Measurements from ENCODE around the gene ARHGEF3.
"Not testable (repeated sequence)": the region's sequence is repeated elsewhere in the genome, so short reads cannot be mapped to it uniquely, and the experiment has no call there.

Gene ARHGEF3

GRCh38 chr3:56759532-56759931 lies 42.2 kb downstream of the ARHGEF3 start:
- no peaks in the 10 kb centered on the region for H4K20me1 ChIP-seq (ENCODE audit: insufficient read depth, low read length)
- no peaks in the 10 kb centered on the region for H3K9me2 ChIP-seq (replicated peaks; ENCODE audit: insufficient read depth, low read length)
- peaks cover 17% of the 10 kb centered on the region for H3K4me1 ChIP-seq (ENCODE audit: low read length)
- no peak overlapping the region for H3K4me2 ChIP-seq (ENCODE audit: low read depth, low read length)
- TF ChIP-seq EZH2 (optimal IDR thresholded peaks at IDR 0.05; ENCODE audit: low read depth, low read length) (no peak), EZH2phosphoT487 (IDR thresholded peaks at IDR 0.05; ENCODE audit: low read length) (no peak), CTCF (IDR thresholded peaks at IDR 0.05; ENCODE audit: low read length) (no peak)
- no peaks in the 10 kb centered on the region for H3K27me3 ChIP-seq (replicated peaks; ENCODE audit: insufficient read depth, low read length)
- H3K9me3 ChIP-seq (replicated peaks; ENCODE audit: insufficient read depth, low read length): no peaks in the 10 kb centered on the region
- no peak overlapping the region for H3K9ac ChIP-seq (ENCODE audit: low read length)
- H3K36me3 ChIP-seq (replicated peaks; ENCODE audit: insufficient read depth, low read length): no peaks in the 10 kb centered on the region
- H3K4me3 ChIP-seq (ENCODE audit: low read length): no peak overlapping the region
- peaks cover 3% of the 10 kb centered on the region; the same call in 1 of the 2 replicates for H3F3A ChIP-seq (ENCODE audit: insufficient read depth, low read length)
- no peak overlapping the region for H2AFZ ChIP-seq (ENCODE audit: low read length)
- H3K27ac ChIP-seq (ENCODE audit: low read length): no peak overlapping the region
- H3K79me2 ChIP-seq (ENCODE audit: low read length): no peaks in the 10 kb centered on the region
- DNase-seq: no peak

GRCh38 chr3:56758539-56758981 lies 43.2 kb downstream of the ARHGEF3 start:
- H3K9me3 ChIP-seq (replicated peaks; ENCODE audit: insufficient read depth, low read length): no peaks in the 10 kb centered on the region
- no peak overlapping the region for H3K9ac ChIP-seq (ENCODE audit: low read length)
- H2AFZ ChIP-seq (ENCODE audit: low read length): no peak overlapping the region
- H4K20me1 ChIP-seq (ENCODE audit: insufficient read depth, low read length): no peaks in the 10 kb centered on the region
- no peak overlapping the region for H3K27ac ChIP-seq (ENCODE audit: low read length)
- peaks cover 25% of the 10 kb centered on the region for H3K4me1 ChIP-seq (ENCODE audit: low read length)
- H3K27me3 ChIP-seq (replicated peaks; ENCODE audit: insufficient read depth, low read length): no peaks in the 10 kb centered on the region
- H3K4me3 ChIP-seq (ENCODE audit: low read length): no peak overlapping the region
- no peak for DNase-seq
- no peaks in the 10 kb centered on the region for H3K79me2 ChIP-seq (ENCODE audit: low read length)
- no peaks in the 10 kb centered on the region for H3K36me3 ChIP-seq (replicated peaks; ENCODE audit: insufficient read depth, low read length)
- no peak for TF ChIP-seq EZH2 (optimal IDR thresholded peaks at IDR 0.05; ENCODE audit: low read depth, low read length)
- TF ChIP-seq CTCF (IDR thresholded peaks at IDR 0.05; ENCODE audit: low read length): no peak
- no peak for TF ChIP-seq EZH2phosphoT487 (IDR thresholded peaks at IDR 0.05; ENCODE audit: low read length)
- H3K9me2 ChIP-seq (replicated peaks; ENCODE audit: insufficient read depth, low read length): no peaks in the 10 kb centered on the region
- H3F3A ChIP-seq (ENCODE audit: insufficient read depth, low read length): peaks cover 3% of the 10 kb centered on the region; the same call in 1 of the 2 replicates
- H3K4me2 ChIP-seq (ENCODE audit: low read depth, low read length): no peak overlapping the region

- not testable (repeated sequence) for H2AFZ ChIP-seq (ENCODE audit: low read length); H3K4me3 ChIP-seq (ENCODE audit: low read length); H3K79me2 ChIP-seq (ENCODE audit: low read length); H3K9ac ChIP-seq (ENCODE audit: low read length); H3K27ac ChIP-seq (ENCODE audit: low read length); H4K20me1 ChIP-seq (ENCODE audit: insufficient read depth, low read length); H3K4me2 ChIP-seq (ENCODE audit: low read depth, low read length); DNase-seq; H3K9me3 ChIP-seq (replicated peaks; ENCODE audit: insufficient read depth, low read length); H3K9me2 ChIP-seq (replicated peaks; ENCODE audit: insufficient read depth, low read length); H3K36me3 ChIP-seq (replicated peaks; ENCODE audit: insufficient read depth, low read length); H3F3A ChIP-seq (ENCODE audit: insufficient read depth, low read length); H3K27me3 ChIP-seq (replicated peaks; ENCODE audit: insufficient read depth, low read length)
- H3K4me1 ChIP-seq (ENCODE audit: low read length): peaks cover 25% of the 10 kb centered on the region
Observed at GRCh38 chr3:56758042-56758441, 43.7 kb downstream of the ARHGEF3 start.

- DNase-seq: peak; percentile 32
- TF ChIP-seq CTCF (IDR thresholded peaks at IDR 0.05; ENCODE audit: low read length): no peak
- TF ChIP-seq EZH2phosphoT487 (IDR thresholded peaks at IDR 0.05; ENCODE audit: low read length): no peak
- TF ChIP-seq EZH2 (optimal IDR thresholded peaks at IDR 0.05; ENCODE audit: low read depth, low read length): no peak
Observed at GRCh38 chr3:56754741-56755417, 46.9 kb downstream of the ARHGEF3 start.

More at GRCh38 chr3:56754741-56755417, 46.9 kb downstream of the ARHGEF3 start:
- peaks cover 25% of the 10 kb centered on the region for H3K4me1 ChIP-seq (ENCODE audit: low read length)
- no peaks in the 10 kb centered on the region for H4K20me1 ChIP-seq (ENCODE audit: insufficient read depth, low read length)
- H3K9ac ChIP-seq (ENCODE audit: low read length): no peak overlapping the region
- H3K27me3 ChIP-seq (replicated peaks; ENCODE audit: insufficient read depth, low read length): no peaks in the 10 kb centered on the region
- H3K9me3 ChIP-seq (replicated peaks; ENCODE audit: insufficient read depth, low read length): no peaks in the 10 kb centered on the region
- no peaks in the 10 kb centered on the region for H3K79me2 ChIP-seq (ENCODE audit: low read length)
- no peak overlapping the region for H3K27ac ChIP-seq (ENCODE audit: low read length)
- no peak overlapping the region for H2AFZ ChIP-seq (ENCODE audit: low read length)
- H3K4me2 ChIP-seq (ENCODE audit: low read depth, low read length): peak overlapping the region; percentile 51
- H3K36me3 ChIP-seq (replicated peaks; ENCODE audit: insufficient read depth, low read length): 0 out of 2 replicates have a peak, but pooled peaks cover 2% of the 10 kb centered on the region
- peaks cover 3% of the 10 kb centered on the region; the same call in 1 of the 2 replicates for H3F3A ChIP-seq (ENCODE audit: insufficient read depth, low read length)
- H3K4me3 ChIP-seq (ENCODE audit: low read length): 0 out of 2 replicates have a peak overlapping the region, but pooled peaks have one; percentile 1
- no peaks in the 10 kb centered on the region for H3K9me2 ChIP-seq (replicated peaks; ENCODE audit: insufficient read depth, low read length)

All from MM.1S (cell line).